HCT116 (cell line): ENCODE measurements around the gene EYA3.

Source experiments
- CEBPB ChIP-seq: IDR thresholded peaks from 2 replicates; pipeline ENCODE4 v1.6.1; 2012; ENCODE audit warnings: low read depth
- EZH2 ChIP-seq: fragments of 200-600 bp; sonication (generic); IDR thresholded peaks from 2 replicates; pipeline ENCODE4 v1.6.1; 2017; ENCODE audit warnings: antibody characterized with exemption, mixed run types
- POLR2AphosphoS5 ChIP-seq: IDR thresholded peaks from 2 replicates; pipeline ENCODE4 v1.6.1; 2011; ENCODE audit warnings: mild to moderate bottlenecking, low read depth, low read length, moderate library complexity
- RAD21 ChIP-seq: IDR thresholded peaks from 2 replicates; pipeline ENCODE4 v1.6.1; 2012; ENCODE audit warnings: low read depth, mild to moderate bottlenecking
- SIN3A ChIP-seq: IDR thresholded peaks from 2 replicates; pipeline ENCODE4 v1.6.1; 2012; ENCODE audit warnings: low read depth
- SP1 ChIP-seq: IDR thresholded peaks from 2 replicates; pipeline ENCODE4 v1.6.1; 2012; ENCODE audit warnings: low read depth
- ZNF274 ChIP-seq: fragments of 200-500 bp; sonication (Bioruptor generic); IDR thresholded peaks from 2 replicates; pipeline ENCODE4 v1.6.1; 2014; ENCODE audit warnings: mild to moderate bottlenecking, low read depth, low read length, inconsistent platforms
- TF ChIP-seq, protein P1 (sequence below), 3 experiments: fragments of 200-600 bp in 1 of 3; sonication (generic) in 1 of 3; IDR thresholded peaks in 2 of 3; conservative IDR thresholded peaks in 1 of 3; 2 replicates each; pipeline ENCODE4 v1.5.1; 2012 to 2017; ENCODE audit warnings: low read depth in 2 of 3, low read length in 2 of 3, antibody characterized with exemption in 1 of 3, borderline replicate concordance in 1 of 3, control low read depth in 1 of 3, mild to moderate bottlenecking in 1 of 3, mixed read lengths in 1 of 3, mixed run types in 1 of 3, moderate library complexity in 1 of 3; ENCODE audit not compliant: insufficient read depth in 1 of 3
- TF ChIP-seq, protein P2 (sequence below): IDR thresholded peaks from 2 replicates; pipeline ENCODE4 v1.6.1; 2012; ENCODE audit warnings: low read depth

GRCh38 chr1:27990920-27991537 is 97.4 kb downstream of the EYA3 start:
- TF ChIP-seq, protein P1, sequence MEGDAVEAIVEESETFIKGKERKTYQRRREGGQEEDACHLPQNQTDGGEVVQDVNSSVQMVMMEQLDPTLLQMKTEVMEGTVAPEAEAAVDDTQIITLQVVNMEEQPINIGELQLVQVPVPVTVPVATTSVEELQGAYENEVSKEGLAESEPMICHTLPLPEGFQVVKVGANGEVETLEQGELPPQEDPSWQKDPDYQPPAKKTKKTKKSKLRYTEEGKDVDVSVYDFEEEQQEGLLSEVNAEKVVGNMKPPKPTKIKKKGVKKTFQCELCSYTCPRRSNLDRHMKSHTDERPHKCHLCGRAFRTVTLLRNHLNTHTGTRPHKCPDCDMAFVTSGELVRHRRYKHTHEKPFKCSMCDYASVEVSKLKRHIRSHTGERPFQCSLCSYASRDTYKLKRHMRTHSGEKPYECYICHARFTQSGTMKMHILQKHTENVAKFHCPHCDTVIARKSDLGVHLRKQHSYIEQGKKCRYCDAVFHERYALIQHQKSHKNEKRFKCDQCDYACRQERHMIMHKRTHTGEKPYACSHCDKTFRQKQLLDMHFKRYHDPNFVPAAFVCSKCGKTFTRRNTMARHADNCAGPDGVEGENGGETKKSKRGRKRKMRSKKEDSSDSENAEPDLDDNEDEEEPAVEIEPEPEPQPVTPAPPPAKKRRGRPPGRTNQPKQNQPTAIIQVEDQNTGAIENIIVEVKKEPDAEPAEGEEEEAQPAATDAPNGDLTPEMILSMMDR (IDR thresholded peaks at IDR 0.05 in 2 of 3, conservative IDR thresholded peaks at IDR 0.05 in 1 of 3; ENCODE audit: borderline replicate concordance in 1 of 3, insufficient read depth in 1 of 3, low read depth in 2 of 3, low read length in 2 of 3), result no peak
- TF ChIP-seq SIN3A (no peak), ZNF274 (no peak), SP1 (no peak), CEBPB (no peak), POLR2AphosphoS5 (no peak), RAD21 (no peak), EZH2 (no peak)
- TF ChIP-seq, protein P2, sequence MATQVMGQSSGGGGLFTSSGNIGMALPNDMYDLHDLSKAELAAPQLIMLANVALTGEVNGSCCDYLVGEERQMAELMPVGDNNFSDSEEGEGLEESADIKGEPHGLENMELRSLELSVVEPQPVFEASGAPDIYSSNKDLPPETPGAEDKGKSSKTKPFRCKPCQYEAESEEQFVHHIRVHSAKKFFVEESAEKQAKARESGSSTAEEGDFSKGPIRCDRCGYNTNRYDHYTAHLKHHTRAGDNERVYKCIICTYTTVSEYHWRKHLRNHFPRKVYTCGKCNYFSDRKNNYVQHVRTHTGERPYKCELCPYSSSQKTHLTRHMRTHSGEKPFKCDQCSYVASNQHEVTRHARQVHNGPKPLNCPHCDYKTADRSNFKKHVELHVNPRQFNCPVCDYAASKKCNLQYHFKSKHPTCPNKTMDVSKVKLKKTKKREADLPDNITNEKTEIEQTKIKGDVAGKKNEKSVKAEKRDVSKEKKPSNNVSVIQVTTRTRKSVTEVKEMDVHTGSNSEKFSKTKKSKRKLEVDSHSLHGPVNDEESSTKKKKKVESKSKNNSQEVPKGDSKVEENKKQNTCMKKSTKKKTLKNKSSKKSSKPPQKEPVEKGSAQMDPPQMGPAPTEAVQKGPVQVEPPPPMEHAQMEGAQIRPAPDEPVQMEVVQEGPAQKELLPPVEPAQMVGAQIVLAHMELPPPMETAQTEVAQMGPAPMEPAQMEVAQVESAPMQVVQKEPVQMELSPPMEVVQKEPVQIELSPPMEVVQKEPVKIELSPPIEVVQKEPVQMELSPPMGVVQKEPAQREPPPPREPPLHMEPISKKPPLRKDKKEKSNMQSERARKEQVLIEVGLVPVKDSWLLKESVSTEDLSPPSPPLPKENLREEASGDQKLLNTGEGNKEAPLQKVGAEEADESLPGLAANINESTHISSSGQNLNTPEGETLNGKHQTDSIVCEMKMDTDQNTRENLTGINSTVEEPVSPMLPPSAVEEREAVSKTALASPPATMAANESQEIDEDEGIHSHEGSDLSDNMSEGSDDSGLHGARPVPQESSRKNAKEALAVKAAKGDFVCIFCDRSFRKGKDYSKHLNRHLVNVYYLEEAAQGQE, result no peak
